H1 (cell line): ENCODE data around the gene ADH4. TPM values are rescaled to one million over a fixed set of nuclear protein-coding genes. Genes with fewer than 3 reads are reported as not detected.
"Not testable (repeated sequence)": the region's sequence is repeated elsewhere in the genome, so short reads cannot be mapped to it uniquely, and the experiment has no call there.

Experiments used
- CTCF ChIA-PET: fragments of 300-600 bp; sonication (Branson Sonifier 250); formaldehyde crosslinking; loops from one replicate; lab custom pipeline; 2021; ENCODE audit not compliant: partially characterized antibody; lab: Charles Lee
- POLR2A ChIA-PET: fragments of 300-600 bp; sonication (Branson Sonifier 250); formaldehyde crosslinking; loops from one replicate; lab custom pipeline; 2021; ENCODE audit warnings: inconsistent platforms; ENCODE audit not compliant: partially characterized antibody; lab: Charles Lee
- DNase-seq, 2 experiments: peaks; one replicate each; pipeline versions ENCODE4 v3.0.0 to v3.0.0-alpha.2; 2010 to 2022; ENCODE audit warnings: low spot score in 2 of 2, low read depth in 1 of 2, mixed read lengths in 1 of 2
- FAIRE-seq: peaks from 2 replicates; lab custom pipeline; 2011; peaks lifted over from hg19 to GRCh38; lab: Jason Lieb, UNC
- H2AFZ ChIP-seq: 2 replicates; pipeline ENCODE4 v1.8.1; 2012; ENCODE audit warnings: low read length, inconsistent platforms
- H2AK5ac ChIP-seq: 2 replicates; pipeline ENCODE4 v1.6.1; 2013; ENCODE audit warnings: low read depth, low read length
- H2BK120ac ChIP-seq: replicated peaks from 2 replicates; pipeline ENCODE3; 2013; ENCODE audit warnings: low read depth, low read length, inconsistent platforms
- H2BK12ac ChIP-seq: 2 replicates; pipeline ENCODE4 v1.6.1; 2013; ENCODE audit warnings: low read depth, low read length
- H2BK15ac ChIP-seq: 2 replicates; pipeline ENCODE4 v1.6.1; 2013; ENCODE audit warnings: low read length
- H2BK20ac ChIP-seq: 2 replicates; pipeline ENCODE4 v1.6.1; 2013; ENCODE audit warnings: low read length
- H2BK5ac ChIP-seq: 2 replicates; pipeline ENCODE4 v1.6.1; 2013; ENCODE audit warnings: low read depth, low read length
- H3K14ac ChIP-seq: 2 replicates; pipeline ENCODE4 v1.6.1; 2013; ENCODE audit warnings: inconsistent platforms; ENCODE audit not compliant: insufficient read length
- H3K18ac ChIP-seq: 2 replicates; pipeline ENCODE4 v1.6.1; 2013; ENCODE audit warnings: low read length; ENCODE audit errors: extremely low read depth
- H3K23ac ChIP-seq: 2 replicates; pipeline ENCODE4 v1.6.1; 2013; ENCODE audit warnings: inconsistent platforms; ENCODE audit not compliant: insufficient read length
- H3K23me2 ChIP-seq: 2 replicates; pipeline ENCODE4 v1.6.1; 2013; ENCODE audit warnings: low read depth, low read length
- H3K27ac ChIP-seq: 2 replicates; pipeline ENCODE4 v1.6.1; 2011; ENCODE audit warnings: low read depth, low read length, inconsistent platforms
- H3K27me3 ChIP-seq, 4 experiments: replicated peaks in 1 of 4; 1 replicate in 1 of 4; 2 replicates in 3 of 4; pipeline versions ENCODE4 v1.6.1 to v1.8.1; 2011 to 2013; ENCODE audit warnings: low read length in 3 of 4, mild to moderate bottlenecking in 3 of 4, inconsistent platforms in 2 of 4, mixed read lengths in 2 of 4, moderate library complexity in 1 of 4; ENCODE audit not compliant: control insufficient read depth in 3 of 4, insufficient read depth in 3 of 4; ENCODE audit errors: extremely low read depth in 1 of 4
- H3K36me3 ChIP-seq, 4 experiments: 2 replicates each; pipeline versions ENCODE4 v1.6.1 to v1.8.1; 2011 to 2013; ENCODE audit warnings: mild to moderate bottlenecking in 4 of 4, low read length in 3 of 4, moderate library complexity in 2 of 4, control low read depth in 1 of 4, inconsistent platforms in 1 of 4; ENCODE audit not compliant: insufficient read depth in 4 of 4, control insufficient read depth in 2 of 4
- H3K4ac ChIP-seq: replicated peaks from 2 replicates; pipeline ENCODE3; 2013; ENCODE audit warnings: low read length, low read depth, mixed read lengths, inconsistent platforms; ENCODE audit not compliant: insufficient read length
- H3K4me1 ChIP-seq, 4 experiments: replicated peaks in 1 of 4; 1 replicate in 1 of 4; 2 replicates in 3 of 4; pipeline versions ENCODE4 v1.6.1 to v1.8.1; 2011 to 2013; ENCODE audit warnings: low read length in 3 of 4, inconsistent platforms in 2 of 4, mixed read lengths in 1 of 4; ENCODE audit not compliant: insufficient read depth in 4 of 4, control insufficient read depth in 3 of 4
- H3K4me2 ChIP-seq, 2 experiments: 2 replicates each; pipeline versions ENCODE4 v1.6.1 to v1.8.1; 2011 to 2013; ENCODE audit warnings: low read depth in 2 of 2, low read length in 2 of 2, control low read depth in 1 of 2, inconsistent platforms in 1 of 2, mild to moderate bottlenecking in 1 of 2; ENCODE audit not compliant: insufficient read depth in 1 of 2
- H3K4me3 ChIP-seq, 4 experiments: fragments of 200-600, 300-600 bp in 1 of 4; sonication (generic), shearing (Covaris generic), sonication (Bioruptor Twin) in 1 of 4; 2 replicates each; pipeline versions ENCODE4 v1.5.1 to v1.8.1; 2011 to 2016; ENCODE audit warnings: low read length in 4 of 4, low read depth in 3 of 4, control low read depth in 2 of 4, inconsistent platforms in 2 of 4, mild to moderate bottlenecking in 2 of 4, mixed read lengths in 1 of 4, moderate library complexity in 1 of 4; ENCODE audit not compliant: insufficient read depth in 2 of 4; ENCODE audit errors: extremely low read depth in 1 of 4
- H3K56ac ChIP-seq: replicated peaks from 2 replicates; pipeline ENCODE3; 2013; ENCODE audit warnings: low read depth, mild to moderate bottlenecking, mixed read lengths, low read length, inconsistent platforms; ENCODE audit not compliant: insufficient read length
- H3K79me1 ChIP-seq: 2 replicates; pipeline ENCODE4 v1.6.1; 2013; ENCODE audit warnings: low read depth, low read length, control low read depth
- H3K79me2 ChIP-seq, 2 experiments: 2 replicates each; pipeline versions ENCODE4 v1.6.1 to v1.8.1; 2012 to 2013; ENCODE audit warnings: low read length in 2 of 2, mild to moderate bottlenecking in 2 of 2, inconsistent platforms in 1 of 2; ENCODE audit not compliant: insufficient read depth in 2 of 2, control insufficient read depth in 1 of 2
- H3K9ac ChIP-seq, 4 experiments: replicated peaks in 1 of 4; 1 replicate in 1 of 4; 2 replicates in 3 of 4; pipeline versions ENCODE4 v1.6.1 to v1.8.1; 2011 to 2013; ENCODE audit warnings: low read depth in 3 of 4, low read length in 3 of 4, control low read depth in 2 of 4, mild to moderate bottlenecking in 2 of 4, moderate library complexity in 2 of 4, inconsistent platforms in 1 of 4; ENCODE audit errors: extremely low read depth in 1 of 4
- H3K9me3 ChIP-seq, 2 experiments: 2 replicates each; pipeline versions ENCODE4 v1.6.1 to v1.8.1; 2012 to 2013; ENCODE audit warnings: mild to moderate bottlenecking in 2 of 2, moderate library complexity in 2 of 2, control low read depth in 1 of 2, inconsistent platforms in 1 of 2, low read depth in 1 of 2, low read length in 1 of 2, mixed read lengths in 1 of 2; ENCODE audit not compliant: insufficient read depth in 2 of 2
- H4K20me1 ChIP-seq, 2 experiments: replicated peaks in 1 of 2; 2 replicates each; pipeline versions ENCODE3 to v1.8.1; 2011 to 2013; ENCODE audit warnings: inconsistent platforms in 2 of 2, low read length in 2 of 2, mild to moderate bottlenecking in 1 of 2; ENCODE audit not compliant: insufficient read depth in 2 of 2, control insufficient read depth in 1 of 2
- H4K5ac ChIP-seq: 2 replicates; pipeline ENCODE4 v1.6.1; 2013; ENCODE audit warnings: low read length, low read depth, mixed read lengths, inconsistent platforms; ENCODE audit not compliant: insufficient read length
- H4K8ac ChIP-seq: 2 replicates; pipeline ENCODE4 v1.8.0; 2013; ENCODE audit warnings: mild to moderate bottlenecking, moderate library complexity, low read length, inconsistent platforms; ENCODE audit not compliant: insufficient read depth; ENCODE audit errors: extremely low read depth
- H4K91ac ChIP-seq: replicated peaks from 2 replicates; pipeline ENCODE3; 2013; ENCODE audit warnings: low read length, mixed read lengths, inconsistent platforms; ENCODE audit not compliant: insufficient read length
- CEBPB ChIP-seq: IDR thresholded peaks from 2 replicates; pipeline ENCODE4 v1.6.1; 2012; ENCODE audit warnings: low read depth, low read length
- WGBS, 2 experiments: shearing (Covaris generic) in 1 of 2; methylation state at CpG; one replicate each; pipeline versions ENCODE4 v1.1.6 to v1.1.7; 2013 to 2015; ENCODE audit warnings: low lambda C conversion rate in 2 of 2, mixed read lengths in 2 of 2, inconsistent platforms in 1 of 2, low coverage in 1 of 2, missing lambda C conversion rate in 1 of 2; ENCODE audit not compliant: insufficient replicate concordance in 2 of 2, insufficient coverage in 1 of 2, insufficient read length in 1 of 2; ENCODE audit errors: extremely low coverage in 1 of 2, missing lambda C conversion rate in 1 of 2; 5-methylcytosine and 5-hydroxymethylcytosine counted together
- polyA plus RNA-seq, 7 experiments: library from polyadenylated mRNA; depleted of rRNA in 3 of 7; stranded (reverse) in 5 of 7; unstranded in 2 of 7; fragments of >200 nt in 5 of 7; fragments of 200-250 nt in 2 of 7; gene quantifications; 1 replicate in 5 of 7; 2 replicates in 1 of 7; 4 replicates in 1 of 7; pipeline versions ENCODE4 v1.2.1 to v1.2.3, GENCODE V29; 2011 to 2013; ENCODE audit warnings: missing spikeins in 2 of 7, mixed read lengths in 2 of 7
- total RNA-seq: library from RNA; stranded (reverse); fragmentation: NEBNext Ultra II Directional; extraction: Animal tissue kit (Norgen Biotek cat#: 25700); gene quantifications from 2 replicates; pipeline ENCODE4 v1.2.1, GENCODE V29; 2021

The ADH4 gene
- total and polyA plus RNA-seq, 2 of the 8 experiments (the other 6 are each of a cell fraction or from before 2014, with no cell fraction given) = not detected

DNA sequence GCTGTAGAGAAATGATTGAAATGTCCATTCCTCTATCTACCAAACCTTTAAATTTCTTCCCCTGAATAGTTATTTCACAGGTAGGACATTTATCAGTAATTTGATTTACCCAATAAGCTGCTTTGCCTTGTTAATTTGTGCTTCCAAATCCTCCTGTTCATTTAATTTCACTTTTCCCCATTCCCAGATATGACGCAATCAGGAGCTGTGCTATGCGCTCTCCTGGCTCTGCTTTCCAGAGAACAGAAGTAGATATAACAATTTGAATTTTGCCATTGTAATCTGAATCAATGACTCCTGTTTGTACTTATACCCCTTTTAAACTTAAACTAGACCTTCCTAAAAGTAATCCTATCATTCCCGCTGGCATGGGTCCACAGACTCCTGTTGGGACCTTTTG lies 45.8 kb upstream of the ADH4 start:
- H2BK15ac ChIP-seq, H3K4me2 ChIP-seq, H3K27ac ChIP-seq, H2AK5ac ChIP-seq, H3K23ac ChIP-seq, H2BK5ac ChIP-seq, H3K27me3 ChIP-seq, H3K9ac ChIP-seq, H2BK12ac ChIP-seq, H4K91ac ChIP-seq, H4K8ac ChIP-seq, H3K4me1 ChIP-seq, H2BK20ac ChIP-seq, H3K4ac ChIP-seq, H3K18ac ChIP-seq, POLR2A ChIA-PET, DNase-seq, H3K14ac ChIP-seq, H2AFZ ChIP-seq, H3K23me2 ChIP-seq, H4K5ac ChIP-seq, H3K4me3 ChIP-seq, H3K56ac ChIP-seq, H4K20me1 ChIP-seq, FAIRE-seq, H3K36me3 ChIP-seq, H2BK120ac ChIP-seq, H3K79me1 ChIP-seq, H3K79me2 ChIP-seq: not testable (repeated sequence)
- CTCF ChIA-PET = interaction anchor here (1.4 kb wide), 1 partner anchor 213 kb away, joined by 3 read pairs; no protein-coding TSS in a partner anchor
- peaks cover 5 to 14% of the 10 kb centered on the region in 2 experiments for H3K9me3 ChIP-seq
- 93% methylated on average over 3 of the region's 3 CpGs; no CpG with 5 or more reads in 1 of the 2 experiments for WGBS, 2 experiments
- TF ChIP-seq CEBPB = peak; percentile 42; the same call in 1 of the 2 replicates
